ENCODE measurements around the gene CYRIA.

Gene CYRIA

GRCh38 chr2:16617282-16618266 is 48.1 kb downstream of the CYRIA start:
- H3K27ac ChIP-seq, result no peak overlapping the region
- TF ChIP-seq CTCF (IDR thresholded peaks at IDR 0.05) (peak; percentile 47), ZFX (IDR thresholded peaks at IDR 0.05; ENCODE audit: borderline replicate concordance) (no peak)

Data from 22Rv1 (cell line).